NOMO-1 treated with DMSO at 0.1 percent for 48 hours (cell line): Measurements from ENCODE around the gene MAPKAPK2.

ENCODE experiments used
- DNase-seq: peaks from one replicate; lab custom pipeline; 2025; ENCODE audit not compliant: unreplicated experiment; lab: John Stamatoyannopoulos, UW

Gene MAPKAPK2

DNA sequence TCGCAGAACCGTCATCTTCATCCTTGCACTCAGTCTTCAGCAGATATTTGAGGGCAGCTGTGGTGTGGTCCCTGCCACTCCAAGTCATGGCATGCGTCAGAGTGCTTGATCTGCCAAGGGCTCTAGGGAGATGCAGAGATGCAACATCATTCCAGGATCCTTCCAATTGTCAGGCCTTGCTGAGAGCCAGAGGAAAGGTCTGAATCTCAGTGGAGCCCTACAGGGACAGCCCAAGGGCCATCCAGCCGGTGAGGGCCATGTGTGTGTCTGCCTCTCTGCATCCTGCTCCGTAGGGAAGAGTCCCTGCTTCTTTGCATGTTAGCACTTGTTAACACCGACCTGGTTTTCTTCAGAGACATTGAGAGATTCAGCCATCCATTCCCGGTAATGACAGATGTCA lies 17.6 kb downstream of the MAPKAPK2 start:
- DNase-seq, result no peak

DNA sequence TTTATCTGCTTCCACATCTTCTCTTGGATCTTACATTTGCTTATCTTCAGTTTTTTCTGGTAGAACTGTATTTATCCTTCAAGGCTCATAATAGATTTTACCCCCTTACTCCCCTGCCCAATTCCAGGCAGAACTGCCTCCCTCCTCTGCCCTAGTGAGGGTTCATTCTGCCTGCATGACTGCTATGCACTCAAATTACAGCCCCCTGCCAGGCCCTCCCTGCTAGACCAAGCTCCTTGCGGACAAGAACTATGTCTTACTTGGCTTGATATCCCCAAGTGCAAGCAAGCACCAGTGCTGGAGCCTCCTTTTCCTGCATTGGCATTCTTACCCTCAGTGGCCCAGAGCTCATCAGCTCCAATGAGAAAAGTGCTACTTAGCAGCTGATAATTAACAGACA lies 18.1 kb downstream of the MAPKAPK2 start:
- no peak for DNase-seq

DNA sequence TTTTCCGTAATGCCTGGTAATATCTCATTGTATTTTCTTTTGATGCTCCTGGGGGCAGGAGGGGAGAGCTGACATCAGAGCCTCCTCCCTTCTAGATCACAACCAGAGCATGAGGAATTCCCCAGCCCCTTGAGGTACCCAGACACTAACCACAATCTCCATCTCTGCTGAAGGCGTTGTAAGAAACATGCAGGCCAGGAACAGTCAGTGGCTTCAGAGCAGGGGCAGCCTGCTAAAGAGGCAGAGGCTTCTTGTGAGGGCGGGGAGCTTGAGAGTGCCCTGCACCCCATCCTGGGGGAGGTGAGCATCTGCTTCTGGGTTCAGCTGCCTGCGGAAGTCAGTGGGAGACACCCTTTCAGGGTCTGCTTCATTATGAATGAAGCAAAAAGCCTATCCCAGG lies 19.0 kb downstream of the MAPKAPK2 start:
- DNase-seq, result no peak

DNA sequence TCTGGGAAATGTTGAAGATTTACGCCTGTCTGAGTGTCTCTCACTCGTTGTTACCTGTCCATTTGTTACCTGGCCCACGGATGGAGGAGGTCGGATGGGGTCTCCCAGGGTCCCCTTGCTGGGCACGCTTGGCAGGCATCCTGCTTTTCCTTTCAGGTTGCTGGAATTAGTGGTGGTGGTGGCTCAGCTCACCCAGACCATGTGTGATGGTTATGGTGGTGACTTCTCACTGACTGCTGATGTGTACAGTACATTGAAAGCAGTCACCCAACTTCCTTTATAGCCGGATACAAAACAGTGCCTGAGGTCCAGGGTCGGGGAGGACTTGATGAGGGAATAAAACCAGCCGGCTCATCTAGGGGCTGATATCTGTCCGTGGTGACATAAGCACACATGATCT lies 19.5 kb downstream of the MAPKAPK2 start:
- DNase-seq, result no peak

DNA sequence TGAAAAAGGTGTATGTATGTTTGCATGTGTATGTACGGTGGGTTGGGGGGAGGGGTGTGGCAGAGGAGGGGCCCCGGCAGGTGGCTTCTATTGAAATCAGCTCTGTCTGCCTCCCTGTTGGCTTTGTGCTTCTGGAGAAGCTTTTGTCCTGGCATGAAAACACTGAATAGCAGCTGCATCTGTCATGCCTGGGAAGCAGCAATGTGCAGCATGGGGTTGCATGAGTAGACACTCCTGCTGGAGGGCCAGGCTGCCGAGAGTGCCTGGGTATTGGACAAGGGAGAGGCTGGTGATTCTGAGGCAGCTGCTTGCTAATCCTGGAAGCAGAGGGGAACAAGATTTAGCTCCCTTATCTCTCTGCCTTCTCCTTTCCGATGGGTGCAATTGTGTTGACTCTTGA lies 20.5 kb downstream of the MAPKAPK2 start:
- no peak for DNase-seq

DNA sequence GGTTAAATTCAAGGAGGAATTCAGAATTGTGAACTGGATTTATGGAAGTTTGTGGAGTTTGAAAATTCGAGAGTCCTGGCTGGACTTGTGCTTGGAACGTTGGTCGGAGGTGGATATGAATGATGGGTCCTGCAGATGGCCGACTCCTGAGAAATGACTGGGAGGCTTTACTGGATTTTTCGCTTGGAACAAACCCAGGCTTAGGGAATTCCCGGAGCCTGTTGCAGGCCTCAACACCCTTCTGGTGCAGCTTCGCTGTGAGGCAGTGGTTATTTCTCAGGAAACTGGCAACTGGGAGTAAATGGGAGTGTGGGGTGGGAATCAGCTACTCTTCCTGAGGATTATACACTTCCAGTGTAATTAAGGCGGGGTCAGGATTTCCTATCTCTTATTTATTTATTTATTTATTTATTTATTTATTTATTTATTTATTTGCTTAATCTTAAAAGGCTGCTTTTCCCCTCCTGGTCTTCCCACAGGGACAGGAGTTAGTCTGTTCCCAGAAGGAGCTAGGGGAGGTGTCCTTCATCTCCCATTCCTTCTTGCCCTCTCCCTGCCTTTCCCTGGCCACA lies 21.1 kb downstream of the MAPKAPK2 start:
- no peak for DNase-seq

DNA sequence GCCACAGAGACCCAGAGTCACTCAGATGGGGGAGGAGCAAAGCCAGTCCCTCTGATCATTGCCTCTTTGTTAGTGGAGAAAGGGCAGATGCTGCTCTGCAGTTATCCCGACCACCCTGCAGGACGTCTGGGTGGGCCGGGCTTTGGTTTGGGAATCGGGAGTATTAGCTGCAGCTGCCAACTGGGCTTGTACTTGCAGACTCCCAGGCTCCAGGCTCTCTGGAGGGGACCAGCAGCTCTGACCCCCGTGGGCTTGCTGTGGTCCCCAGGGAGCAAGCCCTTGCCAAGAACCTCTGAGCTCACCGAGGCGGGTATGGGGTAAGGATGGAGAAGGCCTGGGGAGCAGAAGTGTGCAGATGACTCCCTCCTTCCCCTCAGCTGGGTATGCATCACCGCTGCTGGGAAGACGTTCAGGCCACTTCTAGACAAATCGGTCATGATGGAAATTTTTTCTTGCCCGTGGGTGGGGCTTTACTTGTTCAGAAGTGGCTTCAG lies 21.6 kb downstream of the MAPKAPK2 start:
- DNase-seq, result no peak

DNA sequence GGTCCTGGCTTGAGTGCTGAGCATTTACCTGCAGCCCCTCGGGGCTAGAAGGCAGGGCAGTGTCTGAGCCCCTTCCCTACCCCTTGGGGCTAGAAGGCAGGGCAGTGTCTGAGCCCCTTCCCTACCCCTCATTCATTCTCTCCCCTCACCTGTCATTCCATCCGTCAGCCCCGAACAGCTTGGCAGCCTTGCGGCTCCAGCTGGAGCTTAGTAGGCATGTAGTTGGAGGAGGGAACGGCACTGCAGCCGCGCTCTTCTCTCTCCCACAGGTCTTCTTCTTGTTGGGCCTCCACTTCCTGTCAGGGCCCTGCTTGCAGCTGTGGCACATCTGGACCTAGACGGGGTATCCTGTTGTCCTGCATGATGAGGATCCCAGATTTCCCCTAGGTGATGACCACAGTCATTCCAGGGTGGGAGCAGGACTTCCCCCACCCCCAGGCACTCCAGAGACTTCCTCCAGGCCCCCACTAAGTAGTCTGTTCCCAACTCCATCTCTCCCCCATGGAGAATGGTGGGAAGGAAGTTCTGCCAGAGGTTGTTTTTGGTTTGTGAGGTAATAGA lies 22.2 kb downstream of the MAPKAPK2 start:
- DNase-seq, result no peak

DNA sequence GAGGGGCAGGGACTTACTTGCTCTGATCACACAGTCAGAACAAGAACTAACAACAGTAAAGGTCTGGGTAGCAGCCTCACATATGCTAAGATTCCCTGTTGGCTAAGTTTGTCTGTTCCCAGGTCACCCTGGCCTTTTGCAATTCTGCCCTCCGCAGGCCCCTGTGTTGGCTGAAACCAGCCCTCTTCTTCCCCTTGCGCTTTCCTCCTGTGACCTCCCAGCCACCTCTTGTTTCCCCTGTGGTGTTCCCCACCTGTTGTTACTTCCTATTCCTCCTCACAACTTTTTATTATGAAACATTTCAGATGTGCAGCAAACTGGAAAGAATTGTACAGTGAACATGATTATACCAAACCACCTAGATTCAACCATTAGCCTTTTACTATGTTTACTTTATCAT lies 23.4 kb downstream of the MAPKAPK2 start:
- DNase-seq, result peak; percentile 75

DNA sequence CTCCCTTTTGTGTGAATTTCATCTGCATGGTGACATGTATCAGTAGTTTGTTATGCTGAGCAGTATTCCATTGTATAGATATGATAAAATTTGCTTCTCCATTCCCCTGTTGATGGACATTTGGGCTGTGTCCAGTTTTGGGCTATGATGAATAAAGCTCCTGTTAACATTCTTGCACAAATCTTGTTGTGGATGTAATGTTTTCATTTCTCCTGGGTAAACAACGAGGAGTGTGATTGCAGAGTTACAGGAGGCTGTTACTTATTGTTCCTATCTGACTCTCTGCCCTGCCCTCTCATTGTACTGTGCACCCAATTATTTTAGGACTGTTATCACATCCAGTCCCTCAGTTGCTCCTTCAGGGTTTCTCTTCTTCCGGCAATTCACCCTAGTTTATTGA lies 24.2 kb downstream of the MAPKAPK2 start:
- DNase-seq, result no peak

DNA sequence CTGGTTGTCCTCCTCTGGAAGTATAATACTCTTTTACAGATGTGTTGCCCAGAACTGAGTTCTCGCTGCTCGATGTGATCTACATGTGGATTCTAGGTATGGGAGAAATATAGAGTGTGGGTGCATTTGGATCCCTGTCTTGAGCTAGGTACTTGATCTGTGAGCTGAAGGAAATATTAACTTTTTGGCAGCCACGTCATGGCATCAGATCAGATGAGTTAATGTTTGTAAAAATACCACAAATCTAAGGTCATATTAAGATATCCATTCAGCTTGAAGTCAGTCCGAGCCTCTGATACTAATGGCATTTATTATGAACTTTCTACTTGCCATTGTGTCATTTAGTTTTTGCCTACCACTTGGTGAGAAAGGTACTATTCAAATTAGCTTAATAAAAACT lies 24.6 kb downstream of the MAPKAPK2 start:
- no peak for DNase-seq

DNA sequence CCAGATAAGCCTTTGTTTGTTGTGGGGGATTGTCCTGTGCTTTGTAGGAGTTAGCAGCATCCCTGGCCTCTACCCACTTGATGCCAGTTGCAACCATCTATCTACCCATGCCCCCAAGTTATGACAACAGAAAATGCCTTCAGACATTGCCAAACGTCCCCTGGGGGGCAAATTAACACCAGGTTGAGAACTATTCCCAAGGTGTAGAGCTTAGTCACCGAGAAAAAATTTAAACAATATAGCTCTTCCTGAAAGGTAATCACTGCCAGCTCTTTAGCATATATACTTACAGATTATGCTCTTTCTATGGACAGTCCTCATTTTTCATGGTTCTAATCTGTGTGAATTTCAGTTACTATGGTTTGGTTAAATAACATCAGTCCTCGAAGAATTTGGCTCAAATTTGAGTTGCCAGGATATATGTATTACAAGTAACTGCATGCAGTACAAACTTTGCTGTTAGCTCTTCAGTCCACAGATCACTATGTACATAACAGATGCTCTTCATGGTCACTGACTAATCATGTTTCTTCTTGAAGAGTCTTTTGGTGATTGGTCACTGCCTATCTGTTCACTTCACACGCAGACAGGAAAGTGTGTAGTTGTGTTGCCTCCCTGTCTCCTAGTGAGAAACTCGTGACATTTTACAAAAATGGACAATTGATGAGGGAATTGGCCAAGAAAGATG lies 25.2 kb downstream of the MAPKAPK2 start:
- DNase-seq, result no peak

DNA sequence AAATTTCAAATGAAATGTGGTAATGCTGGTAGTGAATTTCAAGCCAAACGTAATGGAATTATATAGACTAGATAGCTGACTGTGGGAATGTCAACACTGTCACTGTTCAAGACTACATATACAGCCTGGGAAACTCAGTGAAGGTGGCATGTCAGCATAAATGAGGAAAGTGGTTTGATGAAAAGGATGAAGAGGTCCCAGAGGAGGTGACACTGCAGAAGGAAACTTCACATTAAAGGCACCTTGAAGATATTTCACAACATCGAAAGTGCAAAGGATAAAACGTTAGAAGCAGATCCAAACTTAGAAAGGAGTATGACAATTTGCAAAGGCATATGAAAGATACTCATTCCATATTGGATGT lies 25.7 kb downstream of the MAPKAPK2 start:
- no peak for DNase-seq

DNA sequence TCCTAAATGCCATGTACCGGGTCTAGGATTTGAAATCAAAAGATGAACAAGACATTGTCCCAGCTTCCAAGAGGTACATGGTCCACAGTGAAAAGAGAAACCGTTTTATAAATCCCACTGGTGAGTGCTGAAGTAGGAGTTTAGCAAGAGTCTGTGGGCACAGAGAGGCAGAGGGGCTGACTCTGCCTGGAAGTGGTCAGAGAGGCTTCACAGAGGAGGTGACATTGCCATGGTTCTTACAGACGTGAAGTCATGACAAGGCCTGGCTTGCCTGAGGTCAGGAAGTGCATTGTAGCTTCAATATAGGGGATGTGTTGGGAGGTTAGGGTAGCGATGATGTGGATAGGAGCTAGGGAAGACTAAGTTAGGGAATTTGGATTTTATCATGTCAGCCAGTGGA lies 28.4 kb downstream of the MAPKAPK2 start:
- no peak for DNase-seq

DNA sequence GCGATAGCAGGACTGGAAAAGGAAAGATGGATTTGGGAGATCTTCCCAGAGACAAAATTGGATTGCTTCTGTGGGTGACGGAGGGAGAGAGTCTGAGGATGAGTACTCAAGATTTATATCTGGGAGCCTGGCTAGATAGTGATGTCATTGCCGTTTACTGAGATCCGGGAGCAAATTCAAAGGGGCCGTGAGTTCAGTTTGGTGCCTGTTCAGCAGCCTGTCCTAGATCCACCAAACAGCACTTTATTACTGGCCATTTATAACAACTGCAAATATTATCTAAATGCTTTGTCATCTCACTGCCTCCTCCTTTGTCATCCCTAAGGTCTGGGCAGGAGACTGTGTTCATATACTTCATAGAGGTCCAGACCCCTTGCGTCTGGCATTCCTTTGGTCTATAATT lies 29.2 kb downstream of the MAPKAPK2 start:
- no peak for DNase-seq

DNA sequence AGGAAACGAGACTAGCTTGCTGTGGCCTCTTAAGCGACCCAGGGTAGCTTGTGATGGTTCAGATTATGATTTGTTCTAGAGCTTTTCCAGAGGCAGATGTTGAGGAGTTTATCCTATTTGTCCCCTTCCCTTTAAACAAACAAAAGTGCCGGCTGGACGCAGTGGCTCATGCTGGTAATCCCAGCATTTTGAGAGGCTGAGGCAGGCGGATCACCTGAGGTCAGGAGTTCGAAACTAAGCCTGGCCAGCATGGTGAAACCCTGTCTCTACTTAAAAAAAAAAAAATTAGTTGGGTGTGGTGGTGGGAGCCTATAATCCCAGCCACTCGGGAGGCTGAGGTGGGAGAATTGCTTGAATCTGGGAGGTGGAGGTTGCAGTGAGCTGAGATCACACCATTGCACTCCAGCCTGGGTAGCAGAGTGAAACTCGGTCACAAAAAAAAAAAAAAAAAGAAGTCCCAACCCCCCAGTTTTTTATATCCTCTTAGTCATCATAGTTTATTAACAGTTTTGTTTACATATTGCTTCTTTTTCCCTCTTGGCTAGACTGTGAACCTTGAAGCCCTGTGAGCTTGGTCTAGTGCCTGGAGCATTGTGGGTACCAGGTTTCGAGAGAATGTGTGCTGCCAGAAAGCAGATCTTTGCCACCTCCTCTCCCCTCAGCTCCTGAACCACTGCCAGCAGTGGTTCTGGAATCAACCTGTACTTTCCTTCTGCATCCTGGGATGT lies 29.8 kb downstream of the MAPKAPK2 start:
- no peak for DNase-seq

DNA sequence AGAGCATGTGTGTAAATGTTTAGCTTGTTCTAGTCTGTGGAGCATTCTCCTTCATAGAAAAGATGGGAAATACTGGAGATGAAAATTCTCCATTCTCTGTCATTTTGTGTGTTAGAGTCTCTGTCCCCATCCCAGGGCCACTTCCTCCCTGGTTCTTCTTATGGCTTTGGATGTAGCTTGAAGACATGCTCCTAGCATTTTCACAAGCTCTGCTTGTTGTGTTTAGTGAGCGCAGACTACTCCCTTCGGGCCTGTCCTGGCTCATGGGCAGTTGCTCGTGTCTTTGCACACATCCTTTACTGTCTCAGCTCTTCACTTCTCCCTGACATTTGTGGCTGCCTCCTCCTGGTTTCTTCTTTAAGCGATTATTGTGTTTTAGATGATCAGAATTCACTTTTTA lies 30.4 kb downstream of the MAPKAPK2 start:
- DNase-seq, result no peak

DNA sequence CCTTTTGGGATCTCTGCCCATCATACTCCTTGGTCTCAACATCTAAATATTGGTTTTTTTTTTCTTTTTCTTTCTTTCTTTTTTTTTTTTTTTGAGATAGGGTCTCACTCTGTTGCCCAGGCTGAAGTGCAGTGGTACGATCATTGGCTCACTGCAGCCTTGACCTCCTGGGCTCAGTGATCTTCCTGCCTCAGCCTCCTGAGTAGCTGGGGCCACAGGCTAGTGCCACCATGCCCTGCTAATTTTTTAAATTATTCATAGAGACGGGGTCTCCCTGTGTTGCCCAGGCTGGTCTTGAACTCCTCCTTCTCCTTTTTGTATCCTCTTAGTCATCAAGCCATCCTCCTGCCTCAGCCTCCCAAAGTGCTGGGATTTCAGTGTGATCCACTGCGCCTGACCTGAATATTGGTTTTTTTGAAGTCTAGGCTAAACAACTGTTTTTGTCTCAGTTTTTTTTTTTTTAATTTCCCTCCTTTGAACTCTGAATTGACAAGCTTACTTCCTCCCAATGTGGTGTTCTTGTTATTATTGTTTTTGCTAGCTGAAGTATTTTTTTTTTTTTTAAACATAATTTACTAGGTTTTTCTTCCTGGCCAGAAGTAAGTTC lies 30.9 kb downstream of the MAPKAPK2 start:
- DNase-seq, result no peak

DNA sequence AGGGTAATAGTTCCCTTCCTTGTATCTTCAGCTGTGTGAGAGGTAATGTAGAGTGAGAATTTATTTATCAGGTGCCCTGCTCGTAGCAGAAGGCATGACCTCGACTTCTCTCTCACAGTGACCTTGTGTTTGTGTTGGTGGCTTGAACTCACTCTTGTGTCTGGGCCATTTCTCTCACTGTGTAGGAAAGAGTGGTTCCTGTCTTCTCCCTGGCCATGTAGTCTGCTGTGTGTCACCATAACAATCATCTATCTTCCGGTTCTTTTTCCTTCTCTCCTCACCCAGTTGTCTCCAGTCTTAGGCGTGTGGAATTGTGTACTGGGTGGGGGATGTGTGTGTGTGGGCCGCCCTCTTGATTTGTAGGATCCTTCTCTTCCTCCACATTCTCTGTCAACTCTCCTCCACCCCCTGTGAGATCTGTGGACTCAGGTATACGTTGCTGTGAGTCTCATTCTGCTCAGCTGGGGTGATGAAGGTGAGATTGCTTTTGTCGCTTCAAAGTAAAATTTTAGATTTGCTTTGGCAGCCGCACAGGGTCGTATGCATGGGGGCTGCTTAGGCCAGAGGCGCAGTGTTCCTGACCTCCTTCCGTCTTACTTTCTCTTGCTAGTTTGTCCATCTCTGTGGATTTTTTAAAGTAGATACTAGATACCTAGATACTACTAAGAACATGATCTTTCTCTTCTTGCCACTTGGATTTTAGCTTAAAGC lies 31.6 kb downstream of the MAPKAPK2 start:
- no peak for DNase-seq

DNA sequence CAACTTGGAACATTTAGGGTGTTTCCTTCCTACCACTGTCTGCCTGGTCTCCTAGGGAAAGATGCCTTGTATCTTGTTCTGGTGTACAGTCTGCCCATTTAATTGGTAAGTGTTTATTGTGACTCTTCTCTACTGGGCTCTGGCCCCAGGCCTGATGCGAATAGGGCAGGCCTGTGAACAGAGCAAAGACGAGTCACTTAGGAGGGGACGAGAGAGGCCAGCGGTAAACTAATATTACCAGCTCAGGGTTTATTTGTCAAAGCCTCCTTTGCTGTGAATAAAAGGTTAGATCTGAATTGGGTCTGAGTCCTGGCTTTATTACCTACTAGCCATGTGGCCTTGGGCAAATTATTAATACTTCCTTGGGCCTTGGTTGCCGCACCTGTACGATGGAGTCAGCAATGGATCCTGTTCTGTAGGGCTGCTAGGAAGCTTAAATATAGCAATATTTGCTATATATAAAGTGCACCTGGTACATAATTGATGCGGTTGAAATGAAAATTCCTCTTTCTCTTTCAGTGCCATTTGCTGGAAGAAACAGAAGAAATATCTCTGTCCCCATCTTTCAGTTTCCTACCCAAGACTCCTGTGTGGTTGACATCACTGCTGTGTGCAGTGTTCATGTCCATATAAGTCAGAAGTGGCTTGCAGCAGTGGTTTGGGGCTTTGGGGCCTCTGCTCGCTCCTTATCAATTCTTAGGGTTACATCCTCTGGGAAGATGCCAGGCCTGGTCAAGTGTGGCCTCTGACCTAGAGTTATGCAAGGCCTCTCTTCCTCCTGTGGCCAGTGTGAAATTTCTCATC lies 32.4 kb downstream of the MAPKAPK2 start:
- no peak for DNase-seq
